ENCODE measurements around the gene CYP4F12.

CYP4F12 gene, protein sequence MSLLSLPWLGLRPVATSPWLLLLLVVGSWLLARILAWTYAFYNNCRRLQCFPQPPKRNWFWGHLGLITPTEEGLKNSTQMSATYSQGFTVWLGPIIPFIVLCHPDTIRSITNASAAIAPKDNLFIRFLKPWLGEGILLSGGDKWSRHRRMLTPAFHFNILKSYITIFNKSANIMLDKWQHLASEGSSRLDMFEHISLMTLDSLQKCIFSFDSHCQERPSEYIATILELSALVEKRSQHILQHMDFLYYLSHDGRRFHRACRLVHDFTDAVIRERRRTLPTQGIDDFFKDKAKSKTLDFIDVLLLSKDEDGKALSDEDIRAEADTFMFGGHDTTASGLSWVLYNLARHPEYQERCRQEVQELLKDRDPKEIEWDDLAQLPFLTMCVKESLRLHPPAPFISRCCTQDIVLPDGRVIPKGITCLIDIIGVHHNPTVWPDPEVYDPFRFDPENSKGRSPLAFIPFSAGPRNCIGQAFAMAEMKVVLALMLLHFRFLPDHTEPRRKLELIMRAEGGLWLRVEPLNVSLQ

GRCh38 chr19:15672580-15673175 is at the start of gene CYP4F12:
Gene CYP4F12, plus strand, starts transcription at chr19:15673087. Its CDS starts 443 bp downstream, at chr19:15673530.
- DNase-seq = no peak

GRCh38 chr19:15623711-15624318 is 49.1 kb upstream of the CYP4F12 start:
- no peak for DNase-seq

- no peak for DNase-seq
Measured at GRCh38 chr19:15628236-15629002, 44.5 kb upstream of the CYP4F12 start.

GRCh38 chr19:15629003-15629880 is 43.6 kb upstream of the CYP4F12 start:
- peak; percentile 93 for DNase-seq

GRCh38 chr19:15631817-15632216 is 41.1 kb upstream of the CYP4F12 start:
- no peak for DNase-seq

- DNase-seq = no peak
Measured at GRCh38 chr19:15633082-15633835, 39.6 kb upstream of the CYP4F12 start.

GRCh38 chr19:15634105-15634504 is 38.8 kb upstream of the CYP4F12 start:
- DNase-seq = no peak

DNA sequence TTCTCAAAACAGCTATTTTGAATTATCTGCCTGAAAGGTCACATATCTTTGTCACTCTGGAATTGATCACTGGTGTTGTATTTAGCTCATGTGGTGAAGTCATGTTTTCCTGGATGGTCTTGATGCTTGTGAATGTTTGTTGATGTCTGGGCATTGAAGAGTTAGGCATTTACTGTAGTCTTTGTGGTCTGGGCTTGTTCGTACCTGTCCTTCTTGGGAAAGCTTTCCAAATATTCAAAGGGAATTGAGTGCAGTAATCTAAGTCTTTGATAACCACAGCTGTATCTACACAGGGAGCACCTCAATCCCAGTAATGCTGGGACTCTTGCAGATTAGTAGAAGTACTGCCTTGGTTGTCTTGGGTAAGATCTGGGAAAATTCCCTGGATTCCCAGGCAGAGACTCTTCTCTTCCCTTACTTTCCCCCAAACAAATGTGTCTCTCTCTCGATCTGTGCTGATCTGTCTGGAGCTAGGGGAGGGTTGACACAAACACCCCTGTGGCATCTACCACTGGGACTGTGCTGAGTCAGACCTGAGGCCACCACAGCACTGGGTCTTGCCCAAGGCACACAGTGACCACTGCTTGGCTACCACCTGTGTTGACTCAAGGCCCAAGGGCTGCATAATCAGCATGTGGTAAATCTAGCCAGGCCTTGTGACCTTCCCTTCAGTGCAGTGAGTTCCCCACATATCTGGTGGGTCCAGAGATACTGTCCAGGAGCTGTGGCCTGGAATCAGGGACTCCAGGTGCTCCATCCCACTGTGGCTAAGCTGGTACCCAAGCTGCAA is 37.7 kb upstream of the CYP4F12 start:
- DNase-seq = no peak

- DNase-seq = no peak
Measured at GRCh38 chr19:15636026-15636425, 36.9 kb upstream of the CYP4F12 start.

GRCh38 chr19:15639596-15639995 is 33.3 kb upstream of the CYP4F12 start:
- no peak for DNase-seq

GRCh38 chr19:15640294-15640903 is 32.5 kb upstream of the CYP4F12 start, which contains the start of gene CYP4F3:
Gene CYP4F3, plus strand, starts transcription at chr19:15640897. Its CDS starts 519 bp downstream, at chr19:15641416.
- DNase-seq = no peak

- no peak for DNase-seq
Measured at GRCh38 chr19:15640904-15641597, 31.8 kb upstream of the CYP4F12 start.

DNA sequence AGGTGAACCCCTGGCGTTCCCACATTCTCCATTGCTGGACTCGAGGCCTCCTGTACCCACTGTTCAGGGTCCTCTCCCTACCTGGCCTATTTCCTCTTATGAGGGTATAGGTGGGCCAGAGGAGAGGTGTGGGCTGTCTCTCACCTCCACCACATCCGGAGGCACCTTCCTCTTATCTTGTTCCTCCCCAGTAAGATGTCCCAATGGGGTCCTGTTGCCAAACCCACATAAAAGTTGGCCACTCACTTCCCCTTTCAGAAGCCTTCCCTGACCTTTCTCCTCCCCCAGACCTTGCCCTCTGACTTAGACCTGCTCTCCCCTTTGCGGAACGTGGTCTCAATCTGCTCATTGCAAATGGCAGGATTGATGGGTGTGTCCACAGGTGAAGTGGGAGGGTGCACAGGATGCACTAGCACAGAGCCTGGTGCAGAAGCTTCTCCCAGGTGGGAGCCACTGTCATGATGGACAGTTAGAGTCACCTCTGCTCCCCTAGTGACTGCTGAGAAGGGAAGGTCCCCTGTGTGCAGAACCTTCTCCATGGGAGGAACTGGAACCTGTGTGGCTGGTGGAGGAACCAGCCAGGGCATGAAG is 30.9 kb upstream of the CYP4F12 start:
- DNase-seq = no peak

DNA sequence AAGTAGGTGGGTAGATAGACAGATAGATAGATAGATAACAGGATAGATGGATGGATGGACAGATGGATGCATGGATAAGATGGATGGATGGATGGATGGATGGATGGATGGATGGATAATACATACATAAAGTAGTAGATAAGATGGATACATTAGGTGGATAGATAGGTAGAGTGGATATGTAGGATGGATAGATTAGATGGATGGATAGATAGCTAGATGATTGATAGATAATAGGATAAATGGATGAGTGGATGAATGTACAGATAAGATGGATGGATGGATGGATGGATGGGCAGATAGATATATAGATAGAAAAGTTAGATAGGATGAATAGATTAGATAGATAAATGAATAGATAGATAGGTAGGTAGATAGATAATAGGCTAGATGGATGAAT is 30.1 kb upstream of the CYP4F12 start:
- no peak for DNase-seq

- DNase-seq = no peak
Measured at GRCh38 chr19:15643387-15643786, 29.5 kb upstream of the CYP4F12 start.

DNA sequence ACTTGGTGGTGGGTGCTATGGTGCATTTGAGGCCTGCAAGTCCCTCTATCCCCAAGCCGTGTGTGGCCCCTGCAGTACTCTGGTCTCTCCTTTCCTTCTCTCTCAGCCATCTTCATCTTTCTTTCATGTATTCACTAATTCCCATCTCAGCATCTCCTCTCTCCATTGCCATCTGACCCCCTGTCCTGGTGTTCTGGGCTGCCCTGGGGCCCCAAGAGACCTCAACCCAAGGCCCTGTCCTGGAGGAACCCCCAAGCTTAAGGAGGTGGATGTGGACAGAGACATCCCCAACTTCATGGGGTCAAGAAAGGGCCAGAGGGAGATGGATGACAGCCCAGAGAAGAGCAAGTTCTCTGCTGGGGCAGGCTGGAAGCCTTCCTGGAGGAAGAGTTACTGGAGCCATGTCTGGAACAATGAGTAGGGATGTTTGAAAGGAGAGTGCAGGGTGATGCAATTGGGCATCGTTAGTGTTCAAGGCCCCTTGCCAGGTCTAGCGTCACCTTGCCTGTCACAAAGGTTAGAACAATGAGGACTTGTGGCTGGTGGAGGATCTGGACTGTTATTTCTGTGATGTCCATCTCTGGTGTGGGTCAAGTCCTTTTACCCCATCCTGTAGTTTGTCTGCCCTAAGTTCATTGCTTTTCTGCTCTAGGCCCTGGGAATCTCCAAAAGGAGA is 28.7 kb upstream of the CYP4F12 start:
- no peak for DNase-seq

- no peak for DNase-seq
Measured at GRCh38 chr19:15644816-15645215, 28.1 kb upstream of the CYP4F12 start.

DNA sequence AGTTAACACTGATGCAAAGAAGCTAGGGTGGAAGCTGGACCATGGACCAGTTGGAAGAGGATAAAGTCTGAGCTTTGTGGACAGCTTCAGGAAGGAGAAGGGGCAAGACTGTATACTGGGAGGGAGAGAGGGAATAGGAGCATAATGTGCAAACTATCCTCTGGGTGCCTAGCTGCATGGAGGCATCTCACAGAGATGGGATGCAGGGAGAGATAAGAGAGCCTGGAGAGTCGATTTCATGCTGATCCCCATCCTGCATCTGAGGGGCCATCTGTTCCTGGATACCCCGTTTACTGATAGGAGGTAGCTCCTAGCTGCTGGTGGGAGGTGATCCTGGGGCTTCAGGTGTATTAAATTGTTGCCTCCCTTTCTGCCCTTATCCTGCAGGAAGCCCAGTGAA is 23.4 kb upstream of the CYP4F12 start:
- DNase-seq = no peak
